Right lobe of liver (tissue), 4 donors: ENCODE measurements around the gene RAG1.

Source experiments
- POLR2A ChIP-seq: fragments of 450-650 bp; IDR thresholded peaks from one replicate; pipeline ENCODE4 v1.6.1; 2017; ENCODE audit warnings: antibody characterized with exemption, mild to moderate bottlenecking
- TF ChIP-seq, protein P1 (sequence below), 4 donors: fragments of 200-600 bp in 3 of 4; fragments of 450-650 bp in 1 of 4; IDR thresholded peaks; one replicate each; pipeline versions ENCODE4 v1.5.1 to v1.8.0; 2016 to 2022; ENCODE audit warnings: antibody characterized with exemption in 4 of 4, mild to moderate bottlenecking in 2 of 4
- donor health status: DM: no; HTN: no; CAD: no.
- donor health status: DM: no; HTN: no; CAD: no.
- donor health status: DM: no; HTN: yes; CAD: no.

DNA sequence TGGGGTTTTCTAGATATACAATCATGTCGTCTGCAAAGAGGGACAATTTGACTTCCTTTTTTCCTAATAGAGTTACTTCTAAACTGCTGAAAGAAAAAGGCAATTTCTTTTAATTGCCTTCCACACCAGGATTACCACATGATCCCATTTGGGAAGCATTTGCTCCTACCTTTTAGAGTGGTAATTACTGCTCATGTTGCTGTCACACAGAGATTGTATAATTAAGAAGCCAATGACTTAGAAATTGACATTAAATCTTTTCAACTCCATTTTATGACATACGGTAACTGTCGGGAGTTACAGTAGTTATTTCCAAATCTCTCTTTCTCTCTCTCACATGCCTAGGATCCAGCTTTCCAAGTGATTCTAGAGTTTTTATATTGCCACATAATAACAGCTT is 48.0 kb downstream of the RAG1 start:
- TF ChIP-seq, protein P1, sequence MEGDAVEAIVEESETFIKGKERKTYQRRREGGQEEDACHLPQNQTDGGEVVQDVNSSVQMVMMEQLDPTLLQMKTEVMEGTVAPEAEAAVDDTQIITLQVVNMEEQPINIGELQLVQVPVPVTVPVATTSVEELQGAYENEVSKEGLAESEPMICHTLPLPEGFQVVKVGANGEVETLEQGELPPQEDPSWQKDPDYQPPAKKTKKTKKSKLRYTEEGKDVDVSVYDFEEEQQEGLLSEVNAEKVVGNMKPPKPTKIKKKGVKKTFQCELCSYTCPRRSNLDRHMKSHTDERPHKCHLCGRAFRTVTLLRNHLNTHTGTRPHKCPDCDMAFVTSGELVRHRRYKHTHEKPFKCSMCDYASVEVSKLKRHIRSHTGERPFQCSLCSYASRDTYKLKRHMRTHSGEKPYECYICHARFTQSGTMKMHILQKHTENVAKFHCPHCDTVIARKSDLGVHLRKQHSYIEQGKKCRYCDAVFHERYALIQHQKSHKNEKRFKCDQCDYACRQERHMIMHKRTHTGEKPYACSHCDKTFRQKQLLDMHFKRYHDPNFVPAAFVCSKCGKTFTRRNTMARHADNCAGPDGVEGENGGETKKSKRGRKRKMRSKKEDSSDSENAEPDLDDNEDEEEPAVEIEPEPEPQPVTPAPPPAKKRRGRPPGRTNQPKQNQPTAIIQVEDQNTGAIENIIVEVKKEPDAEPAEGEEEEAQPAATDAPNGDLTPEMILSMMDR (IDR thresholded peaks at IDR 0.05), result no peak
- no peak for TF ChIP-seq POLR2A
